Liver (tissue), 9 donors: Measurements from ENCODE around the gene B4GALNT2. TPM values are rescaled to one million over a fixed set of nuclear protein-coding genes. Genes with fewer than 3 reads are reported as not detected.

Experiments used
- DNase-seq: peaks from one replicate; pipeline ENCODE4 v3.0.0-alpha.2; 2017; ENCODE audit warnings: low spot score
- H3K27ac ChIP-seq, 2 donors: one replicate each; pipeline ENCODE4 v1.7.0; 2013; ENCODE audit warnings: inconsistent platforms in 2 of 2, low read length in 2 of 2, control low read depth in 1 of 2, low read depth in 1 of 2, mild to moderate bottlenecking in 1 of 2
- H3K27me3 ChIP-seq, 4 donors: one replicate each; pipeline versions ENCODE4 v1.6.1 to v1.7.0; 2013; ENCODE audit warnings: low read length in 3 of 4, inconsistent platforms in 1 of 4, mild to moderate bottlenecking in 1 of 4, moderate library complexity in 1 of 4; ENCODE audit not compliant: control insufficient read depth in 4 of 4, insufficient read depth in 4 of 4
- H3K36me3 ChIP-seq, 4 donors: one replicate each; pipeline versions ENCODE4 v1.6.1 to v1.7.0; 2013; ENCODE audit warnings: low read length in 3 of 4, mild to moderate bottlenecking in 3 of 4, low read depth in 1 of 4, moderate library complexity in 1 of 4; ENCODE audit not compliant: control insufficient read depth in 4 of 4, insufficient read depth in 3 of 4
- H3K4me1 ChIP-seq, 4 donors: one replicate each; pipeline versions ENCODE4 v1.6.1 to v1.7.0; 2013; ENCODE audit warnings: low read length in 3 of 4, mild to moderate bottlenecking in 3 of 4, moderate library complexity in 1 of 4; ENCODE audit not compliant: control insufficient read depth in 4 of 4, insufficient read depth in 4 of 4
- H3K4me3 ChIP-seq, 3 donors: one replicate each; pipeline versions ENCODE4 v1.6.1 to v1.7.0; 2013; ENCODE audit warnings: low read length in 3 of 3, control low read depth in 1 of 3, low read depth in 1 of 3, mild to moderate bottlenecking in 1 of 3
- H3K9ac ChIP-seq, 2 donors: one replicate each; pipeline ENCODE4 v1.7.0; 2013; ENCODE audit warnings: low read length in 2 of 2, mild to moderate bottlenecking in 2 of 2, moderate library complexity in 2 of 2, control low read depth in 1 of 2, low read depth in 1 of 2
- H3K9me3 ChIP-seq, 4 donors: one replicate each; pipeline versions ENCODE4 v1.6.1 to v1.7.0; 2013; ENCODE audit warnings: low read length in 3 of 4; ENCODE audit not compliant: control insufficient read depth in 4 of 4
- ATF3 ChIP-seq: IDR thresholded peaks from 2 replicates; pipeline ENCODE4 v1.6.1; 2016; ENCODE audit warnings: antibody characterized with exemption
- CTCF ChIP-seq: fragments of 150-350 bp; IDR thresholded peaks from 2 replicates; pipeline ENCODE4 v1.5.1; 2017; ENCODE audit warnings: improper control_type of control experiment, low read depth, low read length; ENCODE audit not compliant: missing input control
- EGR1 ChIP-seq, 2 donors: IDR thresholded peaks; 2 replicates each; pipeline ENCODE4 v1.6.1; 2016 to 2018; ENCODE audit warnings: antibody characterized with exemption in 2 of 2, low read depth in 2 of 2
- FOXA1 ChIP-seq: IDR thresholded peaks from 2 replicates; pipeline ENCODE4 v1.6.1; 2016; ENCODE audit warnings: antibody characterized with exemption
- FOXA2 ChIP-seq: IDR thresholded peaks from 2 replicates; pipeline ENCODE4 v1.6.1; 2016; ENCODE audit warnings: antibody characterized with exemption
- GABPA ChIP-seq, 2 donors: IDR thresholded peaks in 1 of 2; conservative IDR thresholded peaks in 1 of 2; 2 replicates each; pipeline ENCODE4 v1.6.1; 2016; ENCODE audit warnings: antibody characterized with exemption in 2 of 2, mild to moderate bottlenecking in 1 of 2, moderate library complexity in 1 of 2
- HNF4A ChIP-seq, 2 donors: conservative IDR thresholded peaks; 2 replicates each; pipeline ENCODE4 v1.6.1; 2016; ENCODE audit warnings: antibody characterized with exemption in 2 of 2, mild to moderate bottlenecking in 2 of 2
- HNF4G ChIP-seq: IDR thresholded peaks from 2 replicates; pipeline ENCODE4 v1.6.1; 2016; ENCODE audit warnings: antibody characterized with exemption
- JUND ChIP-seq, 2 donors: IDR thresholded peaks; 2 replicates each; pipeline ENCODE4 v1.6.1; 2016; ENCODE audit warnings: antibody characterized with exemption in 2 of 2
- MAX ChIP-seq: IDR thresholded peaks from 2 replicates; pipeline ENCODE4 v1.6.1; 2016; ENCODE audit warnings: antibody characterized with exemption
- NR2F2 ChIP-seq: IDR thresholded peaks from 2 replicates; pipeline ENCODE4 v1.6.1; 2016; ENCODE audit warnings: antibody characterized with exemption
- RAD21 ChIP-seq, 2 donors: IDR thresholded peaks; 2 replicates each; pipeline ENCODE4 v1.6.1; 2016; ENCODE audit warnings: antibody characterized with exemption in 2 of 2, mild to moderate bottlenecking in 2 of 2
- REST ChIP-seq: IDR thresholded peaks from 2 replicates; pipeline ENCODE4 v1.6.1; 2016; ENCODE audit warnings: antibody characterized with exemption, mild to moderate bottlenecking
- RXRA ChIP-seq, 2 donors: IDR thresholded peaks; 2 replicates each; pipeline ENCODE4 v1.6.1; 2017 to 2018; ENCODE audit warnings: antibody characterized with exemption in 2 of 2, mild to moderate bottlenecking in 1 of 2
- SP1 ChIP-seq: IDR thresholded peaks from 2 replicates; pipeline ENCODE4 v1.6.1; 2018; ENCODE audit warnings: antibody characterized with exemption, mild to moderate bottlenecking
- TAF1 ChIP-seq: conservative IDR thresholded peaks from 2 replicates; pipeline ENCODE4 v1.6.1; 2016; ENCODE audit warnings: antibody characterized with exemption, mild to moderate bottlenecking
- YY1 ChIP-seq: IDR thresholded peaks from 2 replicates; pipeline ENCODE4 v1.6.1; 2016; ENCODE audit warnings: antibody characterized with exemption, mild to moderate bottlenecking
- ZBTB33 ChIP-seq: IDR thresholded peaks from 2 replicates; pipeline ENCODE4 v1.6.1; 2016; ENCODE audit warnings: antibody characterized with exemption
- WGBS: extraction: QIAGEN DNeasy Blood & Tissue Kit; methylation state at CpG from one replicate; pipeline ENCODE4 v1.1.7; 2013; 5-methylcytosine and 5-hydroxymethylcytosine counted together
- polyA plus RNA-seq, 2 donors: library from polyadenylated mRNA; stranded (reverse) in 1 of 2; unstranded in 1 of 2; fragments of 200-250 nt in 1 of 2; fragments of >200 nt in 1 of 2; fragmentation: Nextera tagmentation in 1 of 2; extraction: Ambion mirVana in 1 of 2; gene quantifications; one replicate each; pipeline versions ENCODE4 v1.2.1 to v1.2.3, GENCODE V29; 2013 to 2015
- total RNA-seq, 2 donors: library from RNA; depleted of rRNA; stranded (reverse); fragments of >200 nt; gene quantifications; one replicate each; pipeline ENCODE4 v1.2.3, GENCODE V29; 2014
- donor health status: healthy.
- donor health status: healthy.
- donor health status: healthy.
- donor health status: healthy.
- donor health status: healthy.

B4GALNT2 gene
- total and polyA plus RNA-seq, 4 donors, result not detected

GRCh38 chr17:49200423-49201083, 68.0 kb downstream of the B4GALNT2 start:
- H3K9me3 ChIP-seq, result no peaks in the 10 kb centered on the region
- no peak overlapping the region for H3K27ac ChIP-seq
- 87% methylated on average over 13 of the region's 13 CpGs for WGBS
- TF ChIP-seq SP1 (no peak), NR2F2 (no peak), TAF1 (no peak), RAD21 (IDR thresholded peaks at IDR 0.05) (no peak), YY1 (no peak), CTCF (no peak), GABPA (IDR thresholded peaks at IDR 0.05 in 1 of 2, conservative IDR thresholded peaks at IDR 0.05 in 1 of 2) (no peak), REST (no peak), JUND (IDR thresholded peaks at IDR 0.05) (no peak), RXRA (IDR thresholded peaks at IDR 0.05) (no peak), HNF4A (conservative IDR thresholded peaks at IDR 0.05) (no peak), FOXA1 (no peak), ATF3 (no peak), MAX (no peak), FOXA2 (no peak), EGR1 (IDR thresholded peaks at IDR 0.05; ENCODE audit: low read depth in 2 of 2) (no peak)
- DNase-seq, result no peak
- H3K4me1 ChIP-seq, result no peaks in the 10 kb centered on the region
- H3K4me3 ChIP-seq, result no peak overlapping the region
- H3K27me3 ChIP-seq, result no peaks in the 10 kb centered on the region
- no peak overlapping the region for H3K9ac ChIP-seq
- H3K36me3 ChIP-seq, result no peaks in the 10 kb centered on the region

GRCh38 chr17:49201481-49201927, 68.9 kb downstream of the B4GALNT2 start:
- H3K27me3 ChIP-seq, result no peaks in the 10 kb centered on the region
- H3K36me3 ChIP-seq, result no peaks in the 10 kb centered on the region
- H3K4me3 ChIP-seq, result no peak overlapping the region
- TF ChIP-seq TAF1 (no peak), REST (no peak), ZBTB33 (no peak), RAD21 (IDR thresholded peaks at IDR 0.05) (no peak), MAX (no peak), HNF4G (no peak)
- 86% methylated on average over 8 of the region's 8 CpGs for WGBS
- no peak for DNase-seq
- H3K27ac ChIP-seq, result no peak overlapping the region
- no peak overlapping the region for H3K9ac ChIP-seq
- no peaks in the 10 kb centered on the region for H3K9me3 ChIP-seq
- no peaks in the 10 kb centered on the region for H3K4me1 ChIP-seq
